WTC11 (cell line): Measurements from ENCODE around the gene NPAT. TPM values are rescaled to one million over a fixed set of nuclear protein-coding genes. Genes with fewer than 3 reads are reported as not detected.

Experiments
- ATAC-seq: fragments of 200-7000 bp; cut with Tn5 transposase; 2 replicates; pipeline ENCODE4 v1.10.0; 2021; ENCODE audit warnings: mild to moderate bottlenecking, moderate library complexity
- CTCF ChIA-PET: fragments of 300-600 bp; sonication (Branson Sonifier 250); formaldehyde crosslinking; loops from one replicate; lab custom pipeline; 2021; ENCODE audit warnings: antibody characterized with exemption; lab: Charles Lee
- POLR2A ChIA-PET: fragments of 350-600 bp; sonication (Branson Sonifier 250); formaldehyde crosslinking; loops from one replicate; lab custom pipeline; 2021; ENCODE audit warnings: antibody characterized with exemption; lab: Charles Lee
- DNase-seq: peaks from one replicate; pipeline ENCODE4 v3.0.0; 2021; ENCODE audit warnings: low spot score
- H3K27ac Mint-ChIP-seq: 2 replicates; pipeline ENCODE4 v1.8.0; 2021; ENCODE audit warnings: mixed read lengths
- H3K27me3 Mint-ChIP-seq: 2 replicates; pipeline ENCODE4 v1.8.0; 2021; ENCODE audit warnings: low read depth, mild to moderate bottlenecking, moderate library complexity, mixed read lengths
- H3K36me3 Mint-ChIP-seq: 2 replicates; pipeline ENCODE4 v1.8.0; 2021; ENCODE audit warnings: mixed read lengths
- H3K4me1 Mint-ChIP-seq: 2 replicates; pipeline ENCODE4 v1.8.0; 2022; ENCODE audit warnings: mixed read lengths
- H3K4me3 Mint-ChIP-seq: 2 replicates; pipeline ENCODE4 v1.8.0; 2021; ENCODE audit warnings: mild to moderate bottlenecking, moderate library complexity, mixed read lengths
- H3K9me3 Mint-ChIP-seq: 2 replicates; pipeline ENCODE4 v1.8.0; 2021; ENCODE audit warnings: mixed read lengths
- ARID4B ChIP-seq: sonication (generic); formaldehyde crosslinking; IDR thresholded peaks from 2 replicates; pipeline ENCODE4 v1.8.0; 2023; ENCODE audit warnings: missing genetic modification reagents, mild to moderate bottlenecking, borderline replicate concordance
- EMX1 ChIP-seq: fragments of 250-450 bp; sonication (Bioruptor Pico); IDR thresholded peaks from 2 replicates; pipeline ENCODE4 v1.8.0; 2021; ENCODE audit warnings: mild to moderate bottlenecking
- FOXP1 ChIP-seq: sonication (generic); formaldehyde crosslinking; IDR thresholded peaks from 2 replicates; pipeline ENCODE4 v1.8.0; 2022; ENCODE audit warnings: missing genetic modification reagents, mild to moderate bottlenecking, moderate library complexity, borderline replicate concordance
- GABPB1 ChIP-seq: sonication (generic); formaldehyde crosslinking; IDR thresholded peaks from 2 replicates; pipeline ENCODE4 v1.8.1; 2023; ENCODE audit warnings: mild to moderate bottlenecking, missing genetic modification reagents
- GRHL2 ChIP-seq: fragments of 250-450 bp; sonication (Bioruptor Pico); IDR thresholded peaks from 2 replicates; pipeline ENCODE4 v1.8.0; 2022; ENCODE audit warnings: mild to moderate bottlenecking, moderate library complexity; ENCODE audit not compliant: insufficient replicate concordance, severe bottlenecking
- MLX ChIP-seq: sonication (generic); formaldehyde crosslinking; IDR thresholded peaks from 2 replicates; pipeline ENCODE4 v1.8.1; 2023; ENCODE audit warnings: mild to moderate bottlenecking, missing genetic modification reagents, moderate library complexity
- MYBL2 ChIP-seq: sonication (generic); formaldehyde crosslinking; IDR thresholded peaks from 2 replicates; pipeline ENCODE4 v1.8.1; 2023; ENCODE audit warnings: mild to moderate bottlenecking, moderate library complexity, missing genetic modification reagents
- NFATC4 ChIP-seq: fragments of 250-450 bp; sonication (Bioruptor Pico); IDR thresholded peaks from 2 replicates; pipeline ENCODE4 v1.9.0; 2021; ENCODE audit warnings: mild to moderate bottlenecking
- NR3C1 ChIP-seq: sonication (generic); formaldehyde crosslinking; conservative IDR thresholded peaks from 2 replicates; pipeline ENCODE4 v1.8.1; 2023; ENCODE audit warnings: low read depth, mild to moderate bottlenecking, missing genetic modification reagents
- PREB ChIP-seq: sonication (generic); formaldehyde crosslinking; IDR thresholded peaks from 2 replicates; pipeline ENCODE4 v1.8.1; 2022; ENCODE audit warnings: mild to moderate bottlenecking, missing genetic modification reagents, moderate library complexity, borderline replicate concordance
- TCF7 ChIP-seq: sonication (generic); formaldehyde crosslinking; IDR thresholded peaks from 2 replicates; pipeline ENCODE4 v1.8.0; 2022; ENCODE audit warnings: mild to moderate bottlenecking, low read depth, missing genetic modification reagents, moderate library complexity
- TP53 ChIP-seq: sonication (generic); formaldehyde crosslinking; IDR thresholded peaks from 2 replicates; pipeline ENCODE4 v1.8.1; 2023; ENCODE audit warnings: mild to moderate bottlenecking, missing genetic modification reagents
- ZBTB21 ChIP-seq: sonication (generic); formaldehyde crosslinking; IDR thresholded peaks from 2 replicates; pipeline ENCODE4 v1.8.1; 2023; ENCODE audit warnings: mild to moderate bottlenecking, missing genetic modification reagents, borderline replicate concordance
- ZNF121 ChIP-seq: sonication (generic); formaldehyde crosslinking; IDR thresholded peaks from 2 replicates; pipeline ENCODE4 v1.8.0; 2023; ENCODE audit warnings: missing genetic modification reagents
- ZNF396 ChIP-seq: fragments of 250-450 bp; sonication (Bioruptor Pico); IDR thresholded peaks from 2 replicates; pipeline ENCODE4 v1.8.0; 2021; ENCODE audit warnings: mild to moderate bottlenecking, moderate library complexity, borderline replicate concordance
- ZNF532 ChIP-seq: fragments of 250-450 bp; sonication (Bioruptor Pico); IDR thresholded peaks from 2 replicates; pipeline ENCODE4 v1.9.0; 2021; ENCODE audit warnings: mild to moderate bottlenecking, borderline replicate concordance
- total RNA-seq: library from RNA; stranded (reverse); gene quantifications from 3 replicates; pipeline ENCODE4 v1.2.3, GENCODE V29; 2021
- TF ChIP-seq, protein P1 (sequence below): sonication (generic); formaldehyde crosslinking; IDR thresholded peaks from 2 replicates; pipeline ENCODE4 v1.8.0; 2022; ENCODE audit warnings: mild to moderate bottlenecking, missing genetic modification reagents

Gene NPAT
- total RNA-seq, 1 experiment from 2014 or later = 17.2 TPM

DNA sequence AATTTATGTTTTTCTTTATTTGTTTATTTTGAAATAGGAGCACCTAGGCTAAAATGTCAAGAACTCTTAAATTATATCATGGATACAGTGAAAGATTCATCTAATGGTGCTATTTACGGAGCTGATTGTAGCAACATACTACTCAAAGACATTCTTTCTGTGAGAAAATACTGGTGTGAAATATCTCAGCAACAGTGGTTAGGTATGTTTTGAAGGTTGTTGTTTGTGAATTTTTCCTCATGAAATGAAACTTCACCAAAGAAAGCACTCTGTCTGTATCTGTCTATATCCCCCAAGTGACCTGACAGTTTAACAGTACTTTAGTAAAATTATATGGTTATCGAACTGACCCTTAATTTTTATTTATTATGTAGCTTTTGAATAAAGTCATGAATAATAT is 13.2 kb upstream of the NPAT start (continued):
- TF ChIP-seq, protein P1, sequence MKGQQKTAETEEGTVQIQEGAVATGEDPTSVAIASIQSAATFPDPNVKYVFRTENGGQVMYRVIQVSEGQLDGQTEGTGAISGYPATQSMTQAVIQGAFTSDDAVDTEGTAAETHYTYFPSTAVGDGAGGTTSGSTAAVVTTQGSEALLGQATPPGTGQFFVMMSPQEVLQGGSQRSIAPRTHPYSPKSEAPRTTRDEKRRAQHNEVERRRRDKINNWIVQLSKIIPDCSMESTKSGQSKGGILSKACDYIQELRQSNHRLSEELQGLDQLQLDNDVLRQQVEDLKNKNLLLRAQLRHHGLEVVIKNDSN (CRISPR knock-in tag) = no peak
- TF ChIP-seq NR3C1 (CRISPR knock-in tag) = no peak
- no peak for TF ChIP-seq TCF7 (CRISPR knock-in tag)
- no peak for TF ChIP-seq TP53 (CRISPR knock-in tag)
- no peak for TF ChIP-seq ZBTB21 (CRISPR knock-in tag)
- no peak for TF ChIP-seq GABPB1
- no peak for TF ChIP-seq PREB (CRISPR knock-in tag)
- TF ChIP-seq MYBL2 (CRISPR knock-in tag) = no peak
- no peak for TF ChIP-seq ZNF121
- TF ChIP-seq MLX (CRISPR knock-in tag) = no peak
- no peak for TF ChIP-seq ARID4B (CRISPR knock-in tag)
- TF ChIP-seq, all 79 proteins: peak for 0

DNA sequence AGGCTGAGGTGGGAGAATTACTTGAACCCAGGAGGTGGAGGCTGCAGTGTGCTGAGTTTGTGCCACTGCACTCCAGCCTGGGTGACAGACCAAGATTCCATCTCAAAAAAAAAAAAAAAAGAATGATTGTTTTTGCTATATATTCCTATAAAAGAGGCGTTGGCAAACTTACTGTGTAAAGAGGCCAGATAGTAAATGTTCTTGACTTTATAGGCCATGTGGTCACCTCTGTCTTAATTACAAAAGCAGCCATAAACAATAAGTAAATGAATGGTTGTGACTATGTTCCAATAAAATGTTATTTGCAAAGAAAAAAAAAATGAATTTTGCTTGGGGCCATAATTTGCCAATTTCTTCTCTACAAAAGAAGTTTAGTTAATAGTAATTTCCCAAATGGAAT is 12.8 kb upstream of the NPAT start:
- no peaks in the 10 kb centered on the region for H3K9me3 Mint-ChIP-seq
- ATAC-seq (no peak), DNase-seq (no peak)
- TF ChIP-seq TP53 (CRISPR knock-in tag) (no peak), GABPB1 (no peak), GRHL2 (no peak), ZNF396 (no peak), ZNF532 (CRISPR knock-in tag) (no peak), FOXP1 (no peak), EMX1 (CRISPR knock-in tag) (no peak), PREB (CRISPR knock-in tag) (no peak), NFATC4 (CRISPR knock-in tag) (no peak)
- no peaks in the 10 kb centered on the region for H3K4me1 Mint-ChIP-seq
- H3K27me3 Mint-ChIP-seq = no peaks in the 10 kb centered on the region
- ChIA-PET POLR2A (no interaction called here), CTCF (no interaction called here)
- peaks cover 42% of the 10 kb centered on the region for H3K36me3 Mint-ChIP-seq
- no peak overlapping the region for H3K27ac Mint-ChIP-seq
- no peak overlapping the region for H3K4me3 Mint-ChIP-seq
